H1 (cell line): ENCODE data around the gene GABARAPL1. TPM values are rescaled to one million over a fixed set of nuclear protein-coding genes. Genes with fewer than 3 reads are reported as not detected.

Experiments used
- BCL11A ChIP-seq, 2 experiments: IDR thresholded peaks; one replicate each; pipeline ENCODE4 v1.6.1; 2011; ENCODE audit warnings: low read depth in 2 of 2, low read length in 2 of 2, mild to moderate bottlenecking in 2 of 2
- CHD7 ChIP-seq: fragments of 300-600 bp; sonication (generic); IDR thresholded peaks from 2 replicates; pipeline ENCODE4 v1.7.1; 2012; ENCODE audit warnings: low read length, moderate library complexity, mild to moderate bottlenecking, inconsistent platforms; ENCODE audit not compliant: insufficient replicate concordance
- EZH2 ChIP-seq: fragments of 200-600 bp; sonication (generic); IDR thresholded peaks from 2 replicates; pipeline ENCODE4 v1.7.1; 2012; ENCODE audit warnings: low read depth, mild to moderate bottlenecking, moderate library complexity, low read length, inconsistent platforms; ENCODE audit not compliant: severe bottlenecking
- GABPA ChIP-seq: IDR thresholded peaks from 2 replicates; pipeline ENCODE4 v1.6.1; 2011; ENCODE audit warnings: mild to moderate bottlenecking, low read length, moderate library complexity, borderline replicate concordance; ENCODE audit not compliant: insufficient read depth
- NRF1 ChIP-seq: IDR thresholded peaks from 2 replicates; pipeline ENCODE4 v1.6.1; 2011; ENCODE audit warnings: mild to moderate bottlenecking, low read depth, low read length, improper control_type of control experiment
- TBP ChIP-seq: IDR thresholded peaks from 2 replicates; pipeline ENCODE4 v1.6.1; 2011; ENCODE audit warnings: low read depth, low read length, improper control_type of control experiment
- polyA plus RNA-seq, 7 experiments: library from polyadenylated mRNA; depleted of rRNA in 3 of 7; stranded (reverse) in 5 of 7; unstranded in 2 of 7; fragments of >200 nt in 5 of 7; fragments of 200-250 nt in 2 of 7; gene quantifications; 1 replicate in 5 of 7; 2 replicates in 1 of 7; 4 replicates in 1 of 7; pipeline versions ENCODE4 v1.2.1 to v1.2.3, GENCODE V29; 2011 to 2013; ENCODE audit warnings: missing spikeins in 2 of 7, mixed read lengths in 2 of 7
- total RNA-seq: library from RNA; stranded (reverse); fragmentation: NEBNext Ultra II Directional; extraction: Animal tissue kit (Norgen Biotek cat#: 25700); gene quantifications from 2 replicates; pipeline ENCODE4 v1.2.1, GENCODE V29; 2021

Gene GABARAPL1
- total and polyA plus RNA-seq, 2 of the 8 experiments (the other 6 are each of a cell fraction or from before 2014, with no cell fraction given): 56.1 to 87.9 TPM

- no peak for TF ChIP-seq CHD7
- no peak for TF ChIP-seq TBP
- no peak for TF ChIP-seq NRF1
- no peak for TF ChIP-seq BCL11A (IDR thresholded peaks at IDR 0.05; ENCODE audit: low read depth in 2 of 2, low read length in 2 of 2)
- no peak for TF ChIP-seq EZH2
- TF ChIP-seq GABPA: no peak
- TF ChIP-seq, all 59 proteins: peak for 0
These were observed 29.9 kb downstream of the GABARAPL1 start (continued) for GRCh38 chr12:10242539-10242938.
